Measurements from ENCODE around the gene MAMDC2. TPM values are rescaled to one million over a fixed set of nuclear protein-coding genes. Genes with fewer than 3 reads are reported as not detected.

The MAMDC2 gene
- total RNA-seq, 6 experiments from 2014 or later = 4.0 to 16.6 (median 13.9) TPM

GRCh38 chr9:70000469-70000868 lies 43.2 kb upstream of the MAMDC2 start:
- H3K27me3 Mint-ChIP-seq (ENCODE audit: insufficient read depth) = no peaks in the 10 kb centered on the region
- 0 out of 2 replicates have a peak, but pooled peaks cover 4% of the 10 kb centered on the region for H3K9me3 Mint-ChIP-seq
- no peaks in the 10 kb centered on the region for H3K36me3 Mint-ChIP-seq (ENCODE audit: low read depth)
- H3K4me1 Mint-ChIP-seq (ENCODE audit: low read depth) = peaks cover 15% of the 10 kb centered on the region
- H3K4me3 Mint-ChIP-seq = no peak overlapping the region
- no peak for DNase-seq
- H3K27ac Mint-ChIP-seq = no peak overlapping the region
- no peak for TF ChIP-seq CTCF (IDR thresholded peaks at IDR 0.05)

- no peaks in the 10 kb centered on the region for H3K36me3 Mint-ChIP-seq (ENCODE audit: low read depth)
- peak overlapping the region; percentile 9; the same call in 1 of the 2 replicates for H3K4me3 Mint-ChIP-seq
- peaks cover 28% of the 10 kb centered on the region for H3K4me1 Mint-ChIP-seq (ENCODE audit: low read depth)
- DNase-seq = peak; percentile 6
- 0 out of 2 replicates have a peak, but pooled peaks cover 4% of the 10 kb centered on the region for H3K9me3 Mint-ChIP-seq
- no peak for TF ChIP-seq CTCF (IDR thresholded peaks at IDR 0.05)
- 0 out of 2 replicates have a peak overlapping the region, but pooled peaks have one; percentile 15 for H3K27ac Mint-ChIP-seq
- H3K27me3 Mint-ChIP-seq (ENCODE audit: insufficient read depth) = no peaks in the 10 kb centered on the region
Measured at GRCh38 chr9:70003901-70004714, 39.5 kb upstream of the MAMDC2 start.

GRCh38 chr9:70006306-70006705 lies 37.3 kb upstream of the MAMDC2 start:
- no peak overlapping the region for H3K4me3 Mint-ChIP-seq
- peaks cover 33% of the 10 kb centered on the region for H3K4me1 Mint-ChIP-seq (ENCODE audit: low read depth)
- 0 out of 2 replicates have a peak, but pooled peaks cover 5% of the 10 kb centered on the region for H3K36me3 Mint-ChIP-seq (ENCODE audit: low read depth)
- H3K9me3 Mint-ChIP-seq = peaks cover 4% of the 10 kb centered on the region; the same call in 1 of the 2 replicates
- H3K27ac Mint-ChIP-seq = no peak overlapping the region
- DNase-seq = no peak
- no peak for TF ChIP-seq CTCF (IDR thresholded peaks at IDR 0.05)
- no peaks in the 10 kb centered on the region for H3K27me3 Mint-ChIP-seq (ENCODE audit: insufficient read depth)

GRCh38 chr9:70007831-70008230 lies 35.8 kb upstream of the MAMDC2 start:
- H3K9me3 Mint-ChIP-seq = peaks cover 4% of the 10 kb centered on the region; the same call in 1 of the 2 replicates
- H3K36me3 Mint-ChIP-seq (ENCODE audit: low read depth) = 0 out of 2 replicates have a peak, but pooled peaks cover 5% of the 10 kb centered on the region
- TF ChIP-seq CTCF (IDR thresholded peaks at IDR 0.05) = no peak
- H3K4me1 Mint-ChIP-seq (ENCODE audit: low read depth) = peaks cover 48% of the 10 kb centered on the region
- no peak overlapping the region for H3K4me3 Mint-ChIP-seq
- H3K27me3 Mint-ChIP-seq (ENCODE audit: insufficient read depth) = no peaks in the 10 kb centered on the region
- DNase-seq = no peak
- H3K27ac Mint-ChIP-seq = no peak overlapping the region

- no peaks in the 10 kb centered on the region; the same call in 1 of the 2 replicates for H3K9me3 Mint-ChIP-seq
- H3K27ac Mint-ChIP-seq = no peak overlapping the region
- no peaks in the 10 kb centered on the region for H3K27me3 Mint-ChIP-seq (ENCODE audit: insufficient read depth)
- 0 out of 2 replicates have a peak, but pooled peaks cover 5% of the 10 kb centered on the region for H3K36me3 Mint-ChIP-seq (ENCODE audit: low read depth)
- DNase-seq = no peak
- no peak overlapping the region for H3K4me3 Mint-ChIP-seq
- TF ChIP-seq CTCF (IDR thresholded peaks at IDR 0.05) = no peak
- H3K4me1 Mint-ChIP-seq (ENCODE audit: low read depth) = peaks cover 45% of the 10 kb centered on the region
Measured at GRCh38 chr9:70010015-70010414, 33.6 kb upstream of the MAMDC2 start.
